HepG2 (cell line): Measurements from ENCODE around the gene OS9. TPM values are rescaled to one million over a fixed set of nuclear protein-coding genes. Genes with fewer than 3 reads are reported as not detected.

Experiments used
- ATAC-seq: fragments of 200-7000 bp; cut with Tn5 transposase; 3 replicates; pipeline ENCODE4 v1.9.1; 2020; ENCODE audit warnings: mild to moderate bottlenecking, moderate library complexity
- BruUV-seq: library from RNA; stranded (reverse); fragments of 400-500 nt; replicated peaks from 2 replicates; lab custom pipeline; 2021; lab: Mats Ljungman, UMichigan
- CTCF ChIA-PET: fragments of 300-600 bp; formaldehyde crosslinking; extraction: SDS; loops from one replicate; lab custom pipeline; 2021; ENCODE audit warnings: low total read pairs, inconsistent platforms, low intra/inter-chr PET ratio; lab: Yijun Ruan, JAX
- POLR2A ChIA-PET: fragments of 350-600 bp; sonication (Branson Sonifier 250); formaldehyde crosslinking; loops from one replicate; lab custom pipeline; 2020; ENCODE audit warnings: antibody characterized with exemption, inconsistent platforms; lab: Yijun Ruan, JAX
- DNase-seq: peaks from one replicate; pipeline ENCODE4 v3.0.0-alpha.2; 2015; ENCODE audit warnings: low spot score
- FAIRE-seq: peaks from 3 replicates; lab custom pipeline; 2011; peaks lifted over from hg19 to GRCh38; lab: Jason Lieb, UNC
- H2AFZ ChIP-seq: one replicate; pipeline ENCODE4 v1.6.1; 2011; ENCODE audit warnings: low read length, inconsistent platforms
- H3K27ac ChIP-seq: fragments of 300-600 bp; 3 replicates; pipeline ENCODE4 v1.8.0; 2011; ENCODE audit warnings: mixed run types, mild to moderate bottlenecking, mixed read lengths, low read length, inconsistent platforms; ENCODE audit not compliant: insufficient read depth; ENCODE audit errors: extremely low read length
- H3K27me3 ChIP-seq, 2 experiments: fragments of 200-600 bp in 1 of 2; 2 replicates in 1 of 2; 3 replicates in 1 of 2; pipeline versions ENCODE4 v1.6.0 to v1.8.0; 2011; ENCODE audit warnings: low read length in 2 of 2, mild to moderate bottlenecking in 2 of 2, moderate library complexity in 2 of 2, inconsistent platforms in 1 of 2; ENCODE audit not compliant: insufficient read depth in 2 of 2, control insufficient read depth in 1 of 2
- H3K36me3 ChIP-seq, 2 experiments: fragments of 200-600 bp in 1 of 2; replicated peaks in 1 of 2; 2 replicates in 1 of 2; 3 replicates in 1 of 2; pipeline versions ENCODE4 v1.5.1 to v1.8.0; 2011; ENCODE audit warnings: low read length in 2 of 2, inconsistent platforms in 1 of 2; ENCODE audit not compliant: insufficient read depth in 2 of 2, control insufficient read depth in 1 of 2
- H3K4me1 ChIP-seq: 2 replicates; pipeline ENCODE4 v1.5.1; 2012; ENCODE audit warnings: low read length, inconsistent platforms; ENCODE audit not compliant: insufficient read depth
- H3K4me2 ChIP-seq: 2 replicates; pipeline ENCODE4 v1.6.0; 2011; ENCODE audit warnings: low read depth, low read length, inconsistent platforms
- H3K4me3 ChIP-seq, 3 experiments: fragments of 200-600 bp in 1 of 3; sonication (generic), shearing (Covaris generic) in 1 of 3; replicated peaks in 1 of 3; 2 replicates each; pipeline ENCODE4 v1.5.1; 2011 to 2016; ENCODE audit warnings: low read length in 3 of 3, inconsistent platforms in 2 of 3, low read depth in 2 of 3, mild to moderate bottlenecking in 2 of 3, control low read depth in 1 of 3, mixed read lengths in 1 of 3; ENCODE audit not compliant: insufficient read depth in 1 of 3
- H3K79me2 ChIP-seq: one replicate; pipeline ENCODE4 v1.6.1; 2011; ENCODE audit warnings: low read length, inconsistent platforms; ENCODE audit not compliant: insufficient read depth
- H3K9ac ChIP-seq: 2 replicates; pipeline ENCODE4 v1.6.0; 2011; ENCODE audit warnings: mild to moderate bottlenecking, low read depth, low read length, inconsistent platforms; ENCODE audit not compliant: insufficient read depth
- H3K9me3 ChIP-seq: 2 replicates; pipeline ENCODE4 v1.5.1; 2012; ENCODE audit warnings: mild to moderate bottlenecking, low read length
- H4K20me1 ChIP-seq: 2 replicates; pipeline ENCODE4 v1.6.0; 2011; ENCODE audit warnings: inconsistent platforms, mild to moderate bottlenecking, low read length, moderate library complexity; ENCODE audit not compliant: insufficient read depth
- BCL3 ChIP-seq: sonication (generic); formaldehyde crosslinking; IDR thresholded peaks from 2 replicates; pipeline ENCODE4 v1.5.1; 2020; ENCODE audit warnings: mild to moderate bottlenecking, missing genetic modification reagents, moderate library complexity
- HOXA5 ChIP-seq: sonication (generic); formaldehyde crosslinking; IDR thresholded peaks from 2 replicates; pipeline ENCODE4 v1.4.0; 2020; ENCODE audit warnings: missing genetic modification reagents
- KDM5B ChIP-seq: sonication (generic); formaldehyde crosslinking; IDR thresholded peaks from 2 replicates; pipeline ENCODE4 v1.4.0; 2020; ENCODE audit warnings: missing genetic modification reagents, mild to moderate bottlenecking, borderline replicate concordance
- KLF12 ChIP-seq: sonication (generic); formaldehyde crosslinking; IDR thresholded peaks from 2 replicates; pipeline ENCODE4 v1.4.0; 2020; ENCODE audit warnings: missing genetic modification reagents, borderline replicate concordance
- MTF2 ChIP-seq: sonication (generic); formaldehyde crosslinking; IDR thresholded peaks from 2 replicates; pipeline ENCODE4 v1.5.0; 2020; ENCODE audit warnings: missing genetic modification reagents, borderline replicate concordance
- ZMAT5 ChIP-seq: sonication (generic); formaldehyde crosslinking; IDR thresholded peaks from 2 replicates; pipeline ENCODE4 v1.5.0; 2020; ENCODE audit warnings: mild to moderate bottlenecking, low read depth, missing genetic modification reagents, borderline replicate concordance
- ZNF230 ChIP-seq: sonication (generic); formaldehyde crosslinking; IDR thresholded peaks from 2 replicates; pipeline ENCODE4 v1.4.0; 2020; ENCODE audit warnings: mild to moderate bottlenecking, missing genetic modification reagents
- ZNF296 ChIP-seq: sonication (generic); formaldehyde crosslinking; conservative IDR thresholded peaks from 2 replicates; pipeline ENCODE4 v1.5.0; 2020; ENCODE audit warnings: mild to moderate bottlenecking, missing genetic modification reagents
- ZNF841 ChIP-seq: sonication (generic); formaldehyde crosslinking; IDR thresholded peaks from 2 replicates; pipeline ENCODE4 v1.8.1; 2023; ENCODE audit warnings: missing genetic modification reagents, borderline replicate concordance
- WGBS: methylation state at CpG from one replicate; pipeline ENCODE4 v1.1.6; 2017; ENCODE audit warnings: low lambda C conversion rate; 5-methylcytosine and 5-hydroxymethylcytosine counted together
- in situ Hi-C: cut with HindIII; loops from 2 replicates; pipeline ENCODE4 v1.10.0; 2017; ENCODE audit warnings: low pct_unique_long_range_greater_than_20kb; ENCODE audit not compliant: extremely low pct_ligation_motif_present
- intact Hi-C: fragments of 100-400 bp; cut with micrococcal nuclease; formaldehyde crosslinking; loops from one replicate; pipeline ENCODE4 v1.10.0; 2022; ENCODE audit not compliant: unreplicated experiment
- polyA plus RNA-seq, 8 experiments: library from polyadenylated mRNA; depleted of rRNA in 3 of 8; stranded (reverse) in 7 of 8; unstranded in 1 of 8; fragments of >200 nt; fragmentation: Illumina TruSeq in 4 of 8; extraction: Trizol in 4 of 8; gene quantifications; 2 replicates each; pipeline versions ENCODE4 v1.2.1 to v1.2.3, GENCODE V29; 2011 to 2016; ENCODE audit warnings: low read depth in 4 of 8, missing spikeins in 1 of 8, mixed read lengths in 1 of 8; ENCODE audit not compliant: insufficient read depth in 1 of 8
- total RNA-seq, 5 experiments: library from RNA; depleted of rRNA; stranded (reverse); fragments of >200 nt; fragmentation: Illumina TruSeq; extraction: Trizol; gene quantifications; 2 replicates each; pipeline ENCODE4 v1.2.3, GENCODE V29; 2016; ENCODE audit warnings: low read depth in 1 of 5

The OS9 gene
- total and polyA plus RNA-seq, 2 of the 13 experiments (the other 11 are each of a cell fraction or from before 2014, with no cell fraction given) = 156 to 206 TPM

- FAIRE-seq (no peak), ATAC-seq (no peak), DNase-seq (no peak)
- BruUV-seq = no TSS peak
- no peaks in the 10 kb centered on the region for H3K79me2 ChIP-seq
- H3K36me3 ChIP-seq = peaks cover 12 to 28% of the 10 kb centered on the region in 2 experiments; a peak in 4 of 5 replicates
- no peak for TF ChIP-seq HOXA5 (CRISPR knock-in tag)
- TF ChIP-seq ZNF296 (CRISPR knock-in tag) = no peak
- TF ChIP-seq MTF2 (CRISPR knock-in tag) = no peak
- no peak for TF ChIP-seq ZMAT5 (CRISPR knock-in tag)
- no peak for TF ChIP-seq BCL3
- no peak for TF ChIP-seq ZNF841
- TF ChIP-seq KDM5B (CRISPR knock-in tag) = no peak
- no peak for TF ChIP-seq KLF12
- TF ChIP-seq ZNF230 (CRISPR knock-in tag) = no peak
- in situ Hi-C loops = no loop called here
- CTCF ChIA-PET = no interaction called here
- H3K27me3 ChIP-seq = no peaks in the 10 kb centered on the region
- 91% methylated on average over 3 of the region's 3 CpGs for WGBS
- no peak overlapping the region for H3K27ac ChIP-seq
- H3K4me2 ChIP-seq = no peak overlapping the region
- H4K20me1 ChIP-seq = no peaks in the 10 kb centered on the region
- no peaks in the 10 kb centered on the region for H3K9me3 ChIP-seq
- H3K4me3 ChIP-seq = no peak overlapping the region
- POLR2A ChIA-PET = no interaction called here
- no peak overlapping the region for H3K9ac ChIP-seq
- H2AFZ ChIP-seq = no peak overlapping the region
- H3K4me1 ChIP-seq = no peaks in the 10 kb centered on the region
- intact Hi-C loops = no loop called here
Observed at GRCh38 chr12:57712701-57713100, 18.8 kb downstream of the OS9 start.
